Measurements from ENCODE around the gene SLC22A6.

The SLC22A6 gene

DNA sequence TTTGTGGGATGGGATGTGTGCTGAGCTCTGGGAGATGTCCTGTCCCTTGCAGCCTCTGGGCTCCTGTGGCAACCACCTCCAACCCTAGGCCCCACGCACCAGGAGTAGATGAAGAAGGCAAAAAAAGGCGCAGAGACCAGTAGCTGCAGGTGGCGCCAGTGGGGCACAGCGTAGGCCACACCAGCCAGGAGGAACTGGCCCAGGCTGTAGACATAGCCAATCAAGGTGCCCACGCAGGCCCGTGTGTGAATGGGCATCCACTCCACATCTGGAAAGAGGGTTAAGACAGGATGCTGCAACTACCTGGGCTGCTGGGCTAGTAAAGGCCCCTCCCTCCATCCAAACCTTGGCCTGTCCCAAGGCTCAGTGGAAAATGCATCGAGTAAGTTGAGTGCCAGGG is 3.0 kb downstream of the SLC22A6 start:
- H3K9me3 ChIP-seq (ENCODE audit: low read length), result no peaks in the 10 kb centered on the region
- H3K4me3 ChIP-seq (ENCODE audit: low read depth in 1 of 2, low read length in 2 of 2), result no peak overlapping the region
- no peak overlapping the region for H3K27ac ChIP-seq (ENCODE audit: low read depth, low read length)
- H3K4me1 ChIP-seq (ENCODE audit: insufficient read depth, low read length), result no peaks in the 10 kb centered on the region
- no peaks in the 10 kb centered on the region for H3K27me3 ChIP-seq (ENCODE audit: control insufficient read depth in 1 of 2, insufficient read depth in 2 of 2, low read length in 2 of 2)
- H3K9ac ChIP-seq (ENCODE audit: low read length), result no peak overlapping the region
- no peaks in the 10 kb centered on the region for H3K36me3 ChIP-seq (ENCODE audit: insufficient read depth, low read length)

DNA sequence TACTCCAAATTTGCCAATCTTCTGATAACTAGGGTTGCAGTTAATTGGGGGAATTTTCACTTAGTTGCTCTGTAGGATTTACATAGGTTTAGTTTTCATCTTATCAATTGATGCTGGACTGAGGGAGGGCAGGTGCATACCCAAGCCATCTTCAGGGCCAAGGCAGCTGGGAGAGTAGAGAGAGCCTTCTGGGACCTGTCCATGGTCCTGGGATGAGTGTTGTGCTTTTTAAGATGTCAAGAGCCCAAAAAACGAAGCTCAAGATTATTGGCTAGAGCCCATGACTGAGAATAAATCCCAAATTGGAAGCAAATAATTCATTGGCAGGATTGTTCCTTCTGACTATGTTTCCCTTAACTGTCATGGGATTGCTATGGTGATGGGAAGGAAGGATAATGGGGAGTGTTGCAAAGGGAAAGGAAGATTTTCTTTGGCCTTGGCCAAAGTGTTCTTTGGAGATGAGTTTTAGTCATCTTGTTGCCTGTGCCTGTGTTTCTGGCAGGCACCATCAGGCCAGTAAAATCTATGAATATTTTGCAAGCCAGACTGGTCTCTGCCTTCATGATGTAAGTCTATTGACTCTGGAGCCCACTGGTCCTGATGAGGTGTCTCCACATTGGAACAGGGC is 4.5 kb downstream of the SLC22A6 start:
- H3K4me1 ChIP-seq (ENCODE audit: insufficient read depth, low read length), result no peaks in the 10 kb centered on the region
- H3K27ac ChIP-seq (ENCODE audit: low read depth, low read length), result no peak overlapping the region
- no peak overlapping the region for H3K9ac ChIP-seq (ENCODE audit: low read length)

DNA sequence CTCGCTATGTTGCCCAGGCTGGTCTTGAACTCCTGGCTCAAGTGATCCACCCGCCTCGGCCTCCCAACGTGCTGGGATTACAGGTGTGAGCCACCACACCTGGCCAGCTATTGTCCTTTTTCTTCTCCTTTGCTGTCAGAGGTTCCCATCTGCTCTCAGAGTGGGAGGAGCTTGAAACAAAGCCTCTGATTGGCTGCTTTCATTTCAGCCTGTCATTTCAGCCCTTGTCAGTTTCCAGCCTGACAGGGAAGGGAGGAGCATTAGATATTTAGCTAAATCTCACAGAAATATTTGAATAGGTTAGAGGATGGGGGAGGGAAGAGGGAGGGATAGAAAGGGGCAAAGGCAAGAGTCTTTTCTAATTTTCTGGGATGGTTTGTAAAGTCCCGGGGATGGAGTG is 8.7 kb downstream of the SLC22A6 start:
- H3K4me1 ChIP-seq (ENCODE audit: insufficient read depth, low read length), result no peaks in the 10 kb centered on the region
- no peak overlapping the region for H3K27ac ChIP-seq (ENCODE audit: low read depth, low read length)
- H3K27me3 ChIP-seq (ENCODE audit: control insufficient read depth in 1 of 2, insufficient read depth in 2 of 2, low read length in 2 of 2), result no peaks in the 10 kb centered on the region
- H3K36me3 ChIP-seq (ENCODE audit: insufficient read depth, low read length), result no peaks in the 10 kb centered on the region
- H3K9ac ChIP-seq (ENCODE audit: low read length), result no peak overlapping the region
- no peak overlapping the region for H3K4me3 ChIP-seq (ENCODE audit: low read depth in 1 of 2, low read length in 2 of 2)
- H3K9me3 ChIP-seq (ENCODE audit: low read length), result no peaks in the 10 kb centered on the region

More for the DNA sequence above, 4.5 kb downstream of the SLC22A6 start:
- no peaks in the 10 kb centered on the region for H3K36me3 ChIP-seq (ENCODE audit: insufficient read depth, low read length)
- H3K9me3 ChIP-seq (ENCODE audit: low read length), result no peaks in the 10 kb centered on the region
- no peak overlapping the region for H3K4me3 ChIP-seq (ENCODE audit: low read depth in 1 of 2, low read length in 2 of 2)
- no peaks in the 10 kb centered on the region for H3K27me3 ChIP-seq (ENCODE audit: control insufficient read depth in 1 of 2, insufficient read depth in 2 of 2, low read length in 2 of 2)

DNA sequence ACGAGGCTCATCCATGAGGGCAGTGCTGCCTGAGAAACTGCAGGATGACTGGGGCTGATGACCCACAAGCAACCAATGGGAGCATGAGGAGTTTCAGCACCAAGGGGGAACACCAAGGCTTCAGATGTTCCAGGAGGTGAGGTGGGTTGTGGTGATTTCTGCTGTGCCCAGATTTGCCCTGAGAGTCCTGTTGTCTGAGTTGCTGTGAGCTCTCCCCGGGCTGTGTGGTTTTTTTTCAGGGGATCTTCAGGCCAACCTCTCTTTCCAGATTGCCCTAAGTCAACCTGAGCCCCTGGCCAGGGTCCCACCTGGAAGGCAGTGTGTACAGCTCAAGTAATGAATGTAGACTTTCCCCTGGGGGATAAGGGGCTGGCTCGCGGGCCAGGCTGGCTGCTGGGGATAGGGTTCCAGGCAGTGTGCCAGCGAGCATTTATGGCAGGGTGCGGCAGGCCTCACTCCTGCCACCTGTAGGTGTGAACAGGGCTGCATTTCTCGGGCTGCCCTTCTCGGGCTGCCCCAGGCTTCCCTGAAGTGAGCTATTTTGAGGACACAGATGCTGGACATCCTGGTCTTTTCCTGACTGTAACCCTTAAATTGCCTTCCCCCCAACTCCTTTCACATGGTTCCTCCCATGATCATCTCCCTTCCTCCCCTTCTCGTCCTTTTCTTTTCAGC is 9.8 kb downstream of the SLC22A6 start:
- H3K27me3 ChIP-seq (ENCODE audit: control insufficient read depth in 1 of 2, insufficient read depth in 2 of 2, low read length in 2 of 2), result no peaks in the 10 kb centered on the region
- H3K4me3 ChIP-seq (ENCODE audit: low read depth in 1 of 2, low read length in 2 of 2), result no peak overlapping the region
- H3K9me3 ChIP-seq (ENCODE audit: low read length), result no peaks in the 10 kb centered on the region
- no peaks in the 10 kb centered on the region for H3K36me3 ChIP-seq (ENCODE audit: insufficient read depth, low read length)
- no peak overlapping the region for H3K9ac ChIP-seq (ENCODE audit: low read length)
- H3K4me1 ChIP-seq (ENCODE audit: insufficient read depth, low read length), result no peaks in the 10 kb centered on the region
- no peak overlapping the region for H3K27ac ChIP-seq (ENCODE audit: low read depth, low read length)

DNA sequence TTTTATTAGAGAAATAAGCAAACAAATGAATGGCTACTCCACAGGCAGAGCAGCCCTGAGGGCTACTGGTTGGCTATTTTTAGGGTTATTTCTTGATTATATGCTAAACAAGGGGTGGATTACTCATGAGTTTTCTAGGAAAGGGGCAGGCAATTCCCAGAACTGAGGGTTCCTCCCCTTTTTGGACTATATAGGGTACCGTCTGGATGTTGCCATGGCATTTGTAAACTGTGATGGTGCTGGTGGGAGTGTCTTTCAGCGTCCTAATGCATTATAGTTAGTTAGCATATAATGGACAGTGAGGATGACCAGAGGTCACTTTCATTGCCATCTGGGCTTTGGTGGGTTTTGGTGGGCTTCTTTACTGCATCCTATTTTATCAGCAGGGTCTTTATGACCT is 19.2 kb downstream of the SLC22A6 start:
- no peak overlapping the region for H3K27ac ChIP-seq (ENCODE audit: low read depth, low read length)
- H3K36me3 ChIP-seq (ENCODE audit: insufficient read depth, low read length), result no peaks in the 10 kb centered on the region
- H3K4me3 ChIP-seq (ENCODE audit: low read depth in 1 of 2, low read length in 2 of 2), result no peak overlapping the region
- H3K9me3 ChIP-seq (ENCODE audit: low read length), result no peaks in the 10 kb centered on the region
- no peak overlapping the region for H3K9ac ChIP-seq (ENCODE audit: low read length)
- H3K27me3 ChIP-seq (ENCODE audit: control insufficient read depth in 1 of 2, insufficient read depth in 2 of 2, low read length in 2 of 2), result no peaks in the 10 kb centered on the region
- H3K4me1 ChIP-seq (ENCODE audit: insufficient read depth, low read length), result no peaks in the 10 kb centered on the region

DNA sequence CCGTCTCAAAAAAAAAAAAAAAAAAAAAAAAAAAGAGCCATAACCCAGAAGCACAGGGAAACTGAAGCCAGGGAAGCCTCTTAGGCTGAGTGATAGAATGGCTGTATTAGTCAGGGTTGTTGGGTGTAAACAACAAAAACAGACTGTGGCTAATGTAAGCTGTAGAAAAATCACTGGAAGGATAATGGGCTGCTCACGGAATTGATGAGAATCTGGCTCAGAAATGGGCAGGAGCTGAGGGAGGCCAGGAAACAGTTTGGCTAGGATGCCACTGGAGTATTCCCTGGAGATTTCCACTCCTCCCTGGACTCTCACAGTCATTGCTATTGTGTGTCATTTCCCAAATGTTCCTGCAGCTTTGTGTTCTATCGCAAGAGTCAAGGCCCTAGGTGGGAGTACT is 22.4 kb downstream of the SLC22A6 start:
- Histone ChIP-seq H3K9me3 (ENCODE audit: low read length) (no peaks in the 10 kb centered on the region), H3K36me3 (ENCODE audit: insufficient read depth, low read length) (no peaks in the 10 kb centered on the region), H3K9ac (ENCODE audit: low read length) (no peak overlapping the region), H3K4me3 (ENCODE audit: low read depth in 1 of 2, low read length in 2 of 2) (no peak overlapping the region), H3K27me3 (ENCODE audit: control insufficient read depth in 1 of 2, insufficient read depth in 2 of 2, low read length in 2 of 2) (no peaks in the 10 kb centered on the region), H3K4me1 (ENCODE audit: insufficient read depth, low read length) (peaks cover 15% of the 10 kb centered on the region), H3K27ac (ENCODE audit: low read depth, low read length) (no peak overlapping the region)

DNA sequence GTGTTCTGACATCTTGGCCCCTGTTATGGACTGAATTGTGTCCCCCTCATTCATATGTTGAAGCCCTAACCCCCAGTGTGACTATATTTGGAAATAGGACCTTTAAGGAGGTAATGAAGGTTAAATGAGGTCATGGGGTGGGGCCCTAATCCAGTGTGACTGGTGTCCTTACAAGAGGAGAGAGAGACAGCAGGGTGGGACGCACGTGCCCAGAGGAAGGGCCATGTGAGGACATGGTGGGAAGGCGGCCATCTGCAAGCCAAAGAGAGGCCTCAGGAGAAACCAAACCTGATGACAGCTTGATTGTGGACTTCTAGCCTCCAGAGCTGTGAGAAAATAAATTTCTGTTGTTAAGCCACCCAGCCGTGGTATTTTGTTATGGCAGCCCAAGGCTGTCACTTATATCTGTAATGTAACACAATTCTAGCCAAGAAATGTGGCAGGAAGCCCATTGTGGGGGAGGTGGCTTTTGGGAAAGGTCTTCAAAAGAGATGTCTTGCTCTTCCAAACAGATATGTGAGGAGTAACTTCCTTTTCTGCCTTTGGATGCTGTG is 23.7 kb downstream of the SLC22A6 start:
- peaks cover 15% of the 10 kb centered on the region for H3K4me1 ChIP-seq (ENCODE audit: insufficient read depth, low read length)
- no peak overlapping the region for H3K27ac ChIP-seq (ENCODE audit: low read depth, low read length)
- H3K36me3 ChIP-seq (ENCODE audit: insufficient read depth, low read length), result no peaks in the 10 kb centered on the region
- H3K9me3 ChIP-seq (ENCODE audit: low read length), result no peaks in the 10 kb centered on the region
- no peak overlapping the region for H3K9ac ChIP-seq (ENCODE audit: low read length)
- no peak overlapping the region for H3K4me3 ChIP-seq (ENCODE audit: low read depth in 1 of 2, low read length in 2 of 2)
- no peaks in the 10 kb centered on the region for H3K27me3 ChIP-seq (ENCODE audit: control insufficient read depth in 1 of 2, insufficient read depth in 2 of 2, low read length in 2 of 2)

DNA sequence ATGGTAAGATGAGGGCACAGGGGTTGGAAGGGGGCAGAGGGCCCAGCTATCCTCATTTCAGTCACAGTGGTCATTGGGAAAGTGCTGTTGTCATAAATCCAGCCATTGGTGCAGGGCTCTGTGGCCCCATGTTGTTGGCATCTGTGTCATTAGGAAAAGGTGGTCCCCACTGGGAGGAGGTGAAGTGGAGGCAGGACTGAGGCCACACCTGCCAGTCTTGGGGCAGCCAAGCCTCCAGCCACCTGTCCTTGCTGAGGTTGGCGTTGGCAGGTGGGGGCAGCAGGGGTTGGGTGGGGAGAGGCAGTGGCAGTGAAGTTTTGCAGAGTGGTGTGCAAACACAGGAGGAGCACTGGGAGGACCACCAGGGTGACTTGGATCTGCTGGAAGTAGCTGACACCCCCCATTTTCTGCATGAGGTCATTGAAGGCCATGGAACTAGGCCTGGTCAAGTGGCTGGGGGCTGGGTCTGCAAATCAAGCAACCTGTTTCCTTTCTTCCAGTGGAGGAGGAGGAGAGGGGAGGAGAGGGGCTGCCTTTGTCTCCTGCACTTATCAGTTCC is 25.3 kb downstream of the SLC22A6 start:
- H3K27me3 ChIP-seq (ENCODE audit: control insufficient read depth in 1 of 2, insufficient read depth in 2 of 2, low read length in 2 of 2), result no peaks in the 10 kb centered on the region
- no peaks in the 10 kb centered on the region for H3K36me3 ChIP-seq (ENCODE audit: insufficient read depth, low read length)
- no peak overlapping the region for H3K9ac ChIP-seq (ENCODE audit: low read length)
- H3K4me1 ChIP-seq (ENCODE audit: insufficient read depth, low read length), result peaks cover 15% of the 10 kb centered on the region
- H3K9me3 ChIP-seq (ENCODE audit: low read length), result no peaks in the 10 kb centered on the region
- H3K27ac ChIP-seq (ENCODE audit: low read depth, low read length), result peak overlapping the region; percentile 24
- H3K4me3 ChIP-seq (ENCODE audit: low read depth in 1 of 2, low read length in 2 of 2), result peak overlapping the region in 1 of 2 donors; percentile 27

DNA sequence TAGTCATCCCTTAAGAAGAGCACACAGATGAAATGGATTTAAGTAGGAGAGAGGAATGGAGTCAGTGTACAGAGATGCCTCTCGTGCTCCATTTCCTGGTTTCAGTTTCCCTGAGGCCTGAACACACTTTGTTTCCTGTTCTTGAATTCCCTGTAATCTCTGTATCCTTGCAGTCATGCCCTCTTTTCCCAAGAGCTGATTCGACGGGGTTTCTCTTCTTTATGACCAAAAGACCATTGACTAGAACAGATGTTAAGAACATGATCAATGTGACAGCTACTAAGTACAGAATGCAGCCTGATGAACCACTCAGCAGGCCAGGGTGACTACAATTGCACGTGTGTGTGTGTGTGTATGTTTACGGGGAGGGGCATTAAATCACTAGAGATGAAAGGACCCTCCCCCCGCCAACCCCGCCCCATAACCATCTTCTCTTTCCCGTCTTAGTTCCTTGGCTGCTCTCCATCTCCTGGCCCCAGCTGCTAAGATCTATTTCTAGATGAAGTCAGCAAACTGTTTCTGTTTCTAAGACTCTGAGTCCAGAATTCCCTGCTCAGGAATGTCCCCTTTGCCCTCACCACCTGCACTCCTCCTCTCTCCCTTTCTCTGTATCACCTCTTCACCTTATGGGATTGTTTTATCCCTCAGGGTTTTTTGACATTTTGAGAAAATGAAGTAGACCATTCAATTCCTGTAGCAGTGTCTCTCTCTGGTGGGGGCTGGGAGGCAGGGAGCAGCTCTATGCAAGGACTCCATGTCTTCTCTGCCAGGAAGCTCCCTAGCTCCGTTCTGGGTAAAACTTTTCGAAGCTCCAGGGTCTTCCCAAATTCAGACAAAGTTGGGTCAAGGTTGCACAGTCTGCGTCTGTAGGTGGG is 26.0 kb downstream of the SLC22A6 start:
- Histone ChIP-seq H3K4me3 (ENCODE audit: low read depth in 1 of 2, low read length in 2 of 2) (peak overlapping the region in 1 of 2 donors; percentile 27), H3K27ac (ENCODE audit: low read depth, low read length) (peak overlapping the region; percentile 24), H3K4me1 (ENCODE audit: insufficient read depth, low read length) (peaks cover 15% of the 10 kb centered on the region), H3K36me3 (ENCODE audit: insufficient read depth, low read length) (no peaks in the 10 kb centered on the region), H3K9me3 (ENCODE audit: low read length) (no peaks in the 10 kb centered on the region), H3K9ac (ENCODE audit: low read length) (no peak overlapping the region), H3K27me3 (ENCODE audit: control insufficient read depth in 1 of 2, insufficient read depth in 2 of 2, low read length in 2 of 2) (no peaks in the 10 kb centered on the region)

DNA sequence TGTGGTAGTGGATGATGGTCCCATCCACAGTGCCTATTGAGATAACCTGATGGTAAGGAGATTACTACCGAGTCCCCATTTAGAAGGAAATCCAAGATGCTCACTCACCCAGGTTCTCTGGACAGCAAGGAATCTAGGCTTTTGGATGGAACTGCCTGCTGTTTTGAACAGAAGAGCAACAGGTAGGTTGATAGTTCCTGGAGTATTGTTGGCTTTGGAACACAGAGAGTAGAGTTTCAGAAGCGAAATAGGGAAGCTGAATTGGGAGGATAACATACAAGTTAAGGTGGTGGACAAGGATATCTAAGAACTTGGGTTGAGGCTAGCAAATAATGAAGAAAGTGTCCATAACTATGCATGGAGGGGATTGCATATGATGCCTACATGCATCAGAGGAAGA is 27.6 kb downstream of the SLC22A6 start:
- no peak overlapping the region for H3K9ac ChIP-seq (ENCODE audit: low read length)
- no peak overlapping the region for H3K4me3 ChIP-seq (ENCODE audit: low read depth in 1 of 2, low read length in 2 of 2)
- no peak overlapping the region for H3K27ac ChIP-seq (ENCODE audit: low read depth, low read length)
- no peaks in the 10 kb centered on the region for H3K27me3 ChIP-seq (ENCODE audit: control insufficient read depth in 1 of 2, insufficient read depth in 2 of 2, low read length in 2 of 2)
- no peaks in the 10 kb centered on the region for H3K36me3 ChIP-seq (ENCODE audit: insufficient read depth, low read length)
- H3K9me3 ChIP-seq (ENCODE audit: low read length), result no peaks in the 10 kb centered on the region
- H3K4me1 ChIP-seq (ENCODE audit: insufficient read depth, low read length), result peaks cover 15% of the 10 kb centered on the region

DNA sequence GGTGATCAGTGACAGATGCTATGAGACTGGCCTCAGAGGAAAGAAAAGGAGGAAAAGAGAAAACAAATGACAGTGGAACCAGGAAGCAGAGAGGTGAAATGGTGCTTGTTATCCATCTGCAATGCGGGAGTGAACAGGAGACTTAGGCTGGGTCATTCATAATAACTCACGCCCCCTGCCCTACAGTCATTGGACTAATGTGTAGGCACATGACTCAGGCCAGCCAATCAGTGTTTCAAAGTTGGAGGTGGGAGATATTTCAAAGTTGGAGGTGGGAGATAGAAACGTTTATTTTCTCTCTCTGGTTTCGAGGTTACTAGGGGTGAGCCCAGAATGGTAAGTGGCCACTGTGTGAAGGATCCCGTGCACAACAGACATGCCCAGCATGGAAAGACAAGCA is 30.3 kb downstream of the SLC22A6 start:
- Histone ChIP-seq H3K36me3 (ENCODE audit: insufficient read depth, low read length) (no peaks in the 10 kb centered on the region), H3K27ac (ENCODE audit: low read depth, low read length) (no peak overlapping the region), H3K9ac (ENCODE audit: low read length) (no peak overlapping the region), H3K9me3 (ENCODE audit: low read length) (no peaks in the 10 kb centered on the region), H3K4me1 (ENCODE audit: insufficient read depth, low read length) (peaks cover 12% of the 10 kb centered on the region), H3K27me3 (ENCODE audit: control insufficient read depth in 1 of 2, insufficient read depth in 2 of 2, low read length in 2 of 2) (no peaks in the 10 kb centered on the region), H3K4me3 (ENCODE audit: low read depth in 1 of 2, low read length in 2 of 2) (no peak overlapping the region)

Measured in muscle layer of colon (tissue), 2 donors.